ENCODE results near the gene CITED4. TPM values are rescaled to one million over a fixed set of nuclear protein-coding genes. Genes with fewer than 3 reads are reported as not detected.

CITED4 gene
- polyA plus RNA-seq, 1 donor (not counting 4 experiments of a cell fraction or from before 2014, with no cell fraction given): 11.2 TPM

- FAIRE-seq (no peak), DNase-seq (ENCODE audit: low read depth, low spot score) (no peak)
- Histone ChIP-seq H3K9me1 (ENCODE audit: control insufficient read depth, extremely low read depth, insufficient read depth, low read length) (no peaks in the 10 kb centered on the region), H4K20me1 (ENCODE audit: control insufficient read depth, extremely low read depth, insufficient read depth, low read length) (no peaks in the 10 kb centered on the region), H3K4me3 (ENCODE audit: control insufficient read depth in 2 of 3, extremely low read depth in 1 of 3, insufficient read depth in 2 of 3, low read depth in 1 of 3, low read length in 3 of 3) (no peak overlapping the region), H2AFZ (ENCODE audit: control insufficient read depth, low read length) (no peak overlapping the region), H3K9me3 (ENCODE audit: control insufficient read depth, low read depth, low read length) (no peaks in the 10 kb centered on the region), H3K4me1 (ENCODE audit: control insufficient read depth, extremely low read depth, insufficient read depth, low read length) (no peaks in the 10 kb centered on the region), H3K4me2 (ENCODE audit: control insufficient read depth, extremely low read depth, insufficient read depth, low read depth, low read length) (no peak overlapping the region), H3K9ac (ENCODE audit: control insufficient read depth, extremely low read depth, insufficient read depth, low read length) (no peak overlapping the region), H3K36me3 (ENCODE audit: control insufficient read depth in 2 of 2, extremely low read depth in 1 of 2, insufficient read depth in 2 of 2, low read length in 2 of 2) (no peaks in the 10 kb centered on the region), H3K27ac (ENCODE audit: control insufficient read depth, insufficient read depth, low read length) (no peak overlapping the region), H3K27me3 (ENCODE audit: control insufficient read depth, extremely low read depth, insufficient read depth, low read length) (peaks cover 30% of the 10 kb centered on the region), H3K79me2 (ENCODE audit: control insufficient read depth, insufficient read depth, low read length) (no peaks in the 10 kb centered on the region)
- no peak for TF ChIP-seq CTCF (optimal IDR thresholded peaks at IDR 0.05 in 1 of 3, IDR thresholded peaks at IDR 0.05 in 1 of 3, conservative IDR thresholded peaks at IDR 0.05 in 1 of 3; ENCODE audit: extremely low read depth in 1 of 3, insufficient read depth in 2 of 3, low read length in 3 of 3)
- no peak for TF ChIP-seq EZH2 (IDR thresholded peaks at IDR 0.05; ENCODE audit: low read length)
- dilution Hi-C loops (cut with MboI; ENCODE audit: extremely low pct_ligation_motif_present, low sequenced_read_pairs): no loop called here
Observed at GRCh38 chr1:40817791-40818263, 44.3 kb downstream of the CITED4 start.

- Histone ChIP-seq H3K9me1 (ENCODE audit: control insufficient read depth, extremely low read depth, insufficient read depth, low read length) (no peaks in the 10 kb centered on the region), H4K20me1 (ENCODE audit: control insufficient read depth, extremely low read depth, insufficient read depth, low read length) (no peaks in the 10 kb centered on the region), H3K9ac (ENCODE audit: control insufficient read depth, extremely low read depth, insufficient read depth, low read length) (no peak overlapping the region), H3K27ac (ENCODE audit: control insufficient read depth, insufficient read depth, low read length) (no peak overlapping the region), H3K9me3 (ENCODE audit: control insufficient read depth, low read depth, low read length) (no peaks in the 10 kb centered on the region), H3K27me3 (ENCODE audit: control insufficient read depth, extremely low read depth, insufficient read depth, low read length) (peaks cover 35% of the 10 kb centered on the region), H3K4me1 (ENCODE audit: control insufficient read depth, extremely low read depth, insufficient read depth, low read length) (no peaks in the 10 kb centered on the region), H3K36me3 (ENCODE audit: control insufficient read depth in 2 of 2, extremely low read depth in 1 of 2, insufficient read depth in 2 of 2, low read length in 2 of 2) (no peaks in the 10 kb centered on the region), H3K4me3 (ENCODE audit: control insufficient read depth in 2 of 3, extremely low read depth in 1 of 3, insufficient read depth in 2 of 3, low read depth in 1 of 3, low read length in 3 of 3) (no peak overlapping the region), H3K4me2 (ENCODE audit: control insufficient read depth, extremely low read depth, insufficient read depth, low read depth, low read length) (no peak overlapping the region), H3K79me2 (ENCODE audit: control insufficient read depth, insufficient read depth, low read length) (no peaks in the 10 kb centered on the region), H2AFZ (ENCODE audit: control insufficient read depth, low read length) (no peak overlapping the region)
- no peak for DNase-seq (ENCODE audit: low read depth, low spot score)
- dilution Hi-C loops (cut with MboI; ENCODE audit: extremely low pct_ligation_motif_present, low sequenced_read_pairs): no loop called here
- no peak for TF ChIP-seq CTCF (optimal IDR thresholded peaks at IDR 0.05 in 1 of 3, IDR thresholded peaks at IDR 0.05 in 1 of 3, conservative IDR thresholded peaks at IDR 0.05 in 1 of 3; ENCODE audit: extremely low read depth in 1 of 3, insufficient read depth in 2 of 3, low read length in 3 of 3)
- TF ChIP-seq EZH2 (IDR thresholded peaks at IDR 0.05; ENCODE audit: low read length): no peak
- no peak for FAIRE-seq
Observed at GRCh38 chr1:40815420-40815819, 46.7 kb downstream of the CITED4 start.

Other genes with a start within 250 kb of the CITED4 start
- 1.1 to 2.6 TPM (median 1.7 TPM) in 3 replicates for gene RIMS3, start 196.7 kb downstream of the CITED4 start, polyA plus RNA-seq
- 32.4 to 48.5 TPM (median 35.4 TPM) in 3 replicates for gene NFYC, start 170.7 kb downstream of the CITED4 start, polyA plus RNA-seq
- gene KCNQ4, start 78.6 kb downstream of the CITED4 start, polyA plus RNA-seq: 0.02 to 0.03 TPM in 2 of 3 replicates, not detected in the other
- gene CTPS1, start 117.3 kb upstream of the CITED4 start, polyA plus RNA-seq: 21.3 to 81.1 TPM (median 43.3 TPM) in 3 replicates
- 0.04 TPM in 1 of 3 replicates, not detected in the others for gene SLFNL1, start 159.4 kb upstream of the CITED4 start, polyA plus RNA-seq

Data from keratinocyte (primary cell).